Gastroesophageal sphincter (tissue), 4 donors: ENCODE measurements around the gene MAN1A2. TPM values are rescaled to one million over a fixed set of nuclear protein-coding genes. Genes with fewer than 3 reads are reported as not detected.
"Not testable (repeated sequence)": the region's sequence is repeated elsewhere in the genome, so short reads cannot be mapped to it uniquely, and the experiment has no call there.

ENCODE experiments used
- ATAC-seq: fragments of 150-250 bp; one replicate; pipeline ENCODE4 v1.9.1; 2016; ENCODE audit warnings: mild to moderate bottlenecking, moderate library complexity
- H3K27ac ChIP-seq, 4 donors: fragments of 200-600 bp; sonication (generic) in 3 of 4; 1 replicate in 3 of 4; 2 replicates in 1 of 4; pipeline ENCODE4 v1.5.1; 2016 to 2019
- H3K27me3 ChIP-seq: fragments of 200-600 bp; sonication (generic); one replicate; pipeline ENCODE4 v1.5.1; 2019
- H3K36me3 ChIP-seq, 2 donors: fragments of 200-600 bp; sonication (generic); one replicate each; pipeline ENCODE4 v1.5.1; 2019; ENCODE audit warnings: control low read depth in 1 of 2
- H3K4me1 ChIP-seq, 3 donors: fragments of 200-600 bp; sonication (generic); 1 replicate in 2 of 3; 2 replicates in 1 of 3; pipeline ENCODE4 v1.5.1; 2016 to 2019; ENCODE audit warnings: control low read depth in 2 of 3
- H3K4me3 ChIP-seq, 2 donors: fragments of 200-600 bp; sonication (generic); one replicate each; pipeline ENCODE4 v1.5.1; 2019; ENCODE audit warnings: mild to moderate bottlenecking in 1 of 2, moderate library complexity in 1 of 2
- H3K9me3 ChIP-seq, 3 donors: fragments of 200-600 bp; sonication (generic); one replicate each; pipeline ENCODE4 v1.5.1; 2017 to 2019; ENCODE audit warnings: control low read depth in 2 of 3
- EP300 ChIP-seq: sonication (generic); formaldehyde crosslinking; IDR thresholded peaks from one replicate; pipeline ENCODE4 v1.6.1; 2017; ENCODE audit warnings: antibody characterized with exemption, mild to moderate bottlenecking
- POLR2A ChIP-seq, 2 donors: fragments of 450-650 bp; IDR thresholded peaks; one replicate each; pipeline ENCODE4 v1.6.1; 2017; ENCODE audit warnings: antibody characterized with exemption in 2 of 2, mild to moderate bottlenecking in 2 of 2, moderate library complexity in 1 of 2
- POLR2AphosphoS5 ChIP-seq: sonication (generic); formaldehyde crosslinking; IDR thresholded peaks from one replicate; pipeline ENCODE4 v1.6.1; 2017; ENCODE audit warnings: antibody characterized with exemption
- whole genome bisulfite sequencing, 2 donors: methylation state at CpG; one replicate each; pipeline ENCODE4 v1.1.5; 2018; ENCODE audit warnings: low coverage in 1 of 2; 5-methylcytosine and 5-hydroxymethylcytosine counted together
- total RNA-seq, 4 donors: library from RNA; depleted of rRNA; stranded (reverse); fragments of >200 nt; gene quantifications; one replicate each; pipeline ENCODE4 v1.1.0, GENCODE V29; 2016
- TF ChIP-seq, protein P1 (sequence below), 4 experiments: fragments of 200-600 bp in 2 of 4; fragments of 450-650 bp in 2 of 4; sonication (generic) in 1 of 4; IDR thresholded peaks; one replicate each; pipeline ENCODE4 v1.5.1; 2017 to 2019; ENCODE audit warnings: antibody characterized with exemption in 4 of 4, mild to moderate bottlenecking in 2 of 4, moderate library complexity in 2 of 4

Gene MAN1A2
- total RNA-seq, 4 donors from 2014 or later, result 42.5 to 62.4 (median 52.3) TPM

DNA sequence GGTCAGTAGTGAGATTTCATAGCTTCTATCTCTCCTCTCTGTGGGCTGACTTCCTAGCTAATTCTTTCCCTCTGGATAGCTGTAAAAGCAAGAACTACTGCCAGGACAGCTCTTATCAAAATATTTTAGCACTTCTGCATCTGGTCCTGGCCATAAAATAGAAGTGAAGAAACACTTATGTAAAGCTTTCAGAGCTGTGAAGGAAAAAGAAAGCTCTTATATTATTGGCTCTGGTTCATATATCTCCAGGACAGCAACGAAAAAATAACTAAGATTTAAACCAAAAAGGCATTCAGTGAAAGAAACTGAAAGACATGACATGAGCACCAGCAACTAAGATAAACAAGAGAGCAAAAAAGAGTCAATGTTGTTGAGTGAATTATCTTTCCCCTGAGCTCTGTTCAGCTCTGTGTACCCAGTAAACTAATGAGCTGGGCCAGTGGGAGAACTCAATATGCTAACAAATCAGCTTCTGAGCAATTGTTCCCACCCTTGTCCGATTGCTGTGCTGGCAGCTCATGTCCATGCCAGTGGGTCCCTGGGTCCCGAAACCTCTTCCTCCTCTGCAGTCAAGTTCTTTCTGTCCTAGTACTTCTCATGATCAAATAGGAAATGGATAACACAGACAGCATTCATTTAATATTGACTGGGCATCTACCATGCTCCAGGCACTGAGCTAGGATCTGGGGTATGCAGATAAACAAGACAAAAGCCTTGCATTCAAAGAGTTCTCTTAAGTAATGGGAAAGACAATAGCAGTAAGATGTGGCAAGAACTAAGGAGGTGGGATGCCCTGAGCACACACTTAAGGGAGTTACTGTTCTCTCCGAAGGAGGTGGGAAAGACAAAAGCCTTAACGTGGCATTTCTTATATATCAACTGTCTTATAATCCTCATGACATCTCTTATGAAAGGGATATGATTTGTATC, 45.3 kb upstream of the MAN1A2 start:
- Histone ChIP-seq H3K36me3 (no peaks in the 10 kb centered on the region), H3K27me3 (no peaks in the 10 kb centered on the region), H3K4me3 (no peak overlapping the region), H3K9me3 (no peaks in the 10 kb centered on the region), H3K27ac (no peak overlapping the region), H3K4me1 (no peaks in the 10 kb centered on the region)
- ATAC-seq, result no peak
- WGBS, 2 donors, result 60 to 80% methylated on average over 4 of the region's 5 CpGs
- no peak for TF ChIP-seq POLR2AphosphoS5
- no peak for TF ChIP-seq EP300
- TF ChIP-seq POLR2A (IDR thresholded peaks at IDR 0.05), result no peak
- TF ChIP-seq, protein P1, sequence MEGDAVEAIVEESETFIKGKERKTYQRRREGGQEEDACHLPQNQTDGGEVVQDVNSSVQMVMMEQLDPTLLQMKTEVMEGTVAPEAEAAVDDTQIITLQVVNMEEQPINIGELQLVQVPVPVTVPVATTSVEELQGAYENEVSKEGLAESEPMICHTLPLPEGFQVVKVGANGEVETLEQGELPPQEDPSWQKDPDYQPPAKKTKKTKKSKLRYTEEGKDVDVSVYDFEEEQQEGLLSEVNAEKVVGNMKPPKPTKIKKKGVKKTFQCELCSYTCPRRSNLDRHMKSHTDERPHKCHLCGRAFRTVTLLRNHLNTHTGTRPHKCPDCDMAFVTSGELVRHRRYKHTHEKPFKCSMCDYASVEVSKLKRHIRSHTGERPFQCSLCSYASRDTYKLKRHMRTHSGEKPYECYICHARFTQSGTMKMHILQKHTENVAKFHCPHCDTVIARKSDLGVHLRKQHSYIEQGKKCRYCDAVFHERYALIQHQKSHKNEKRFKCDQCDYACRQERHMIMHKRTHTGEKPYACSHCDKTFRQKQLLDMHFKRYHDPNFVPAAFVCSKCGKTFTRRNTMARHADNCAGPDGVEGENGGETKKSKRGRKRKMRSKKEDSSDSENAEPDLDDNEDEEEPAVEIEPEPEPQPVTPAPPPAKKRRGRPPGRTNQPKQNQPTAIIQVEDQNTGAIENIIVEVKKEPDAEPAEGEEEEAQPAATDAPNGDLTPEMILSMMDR (IDR thresholded peaks at IDR 0.05), result no peak

DNA sequence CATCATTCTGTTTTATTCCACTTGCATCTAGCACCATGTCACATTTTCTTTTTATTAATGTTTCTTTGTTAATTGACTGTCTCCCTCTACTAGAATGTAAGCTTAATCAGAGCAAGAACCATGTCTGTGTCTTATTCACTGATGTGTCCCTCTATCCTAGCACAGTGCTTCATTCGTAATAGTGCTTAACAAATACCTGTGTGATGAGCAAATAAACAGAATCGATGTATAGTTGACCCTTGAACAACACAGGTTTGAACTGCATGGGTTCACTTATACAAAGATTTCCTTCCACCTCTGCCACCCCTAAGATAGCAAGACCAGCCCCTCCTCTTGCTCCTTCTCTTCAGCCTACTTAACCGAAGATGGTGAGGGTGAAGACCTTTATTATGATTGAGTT, 42.9 kb upstream of the MAN1A2 start:
- no peak overlapping the region for H3K27ac ChIP-seq
- H3K36me3 ChIP-seq, result no peaks in the 10 kb centered on the region
- H3K4me1 ChIP-seq, result no peaks in the 10 kb centered on the region
- ATAC-seq, result no peak
- H3K4me3 ChIP-seq, result no peak overlapping the region
- no peak for TF ChIP-seq EP300
- TF ChIP-seq POLR2A (IDR thresholded peaks at IDR 0.05), result no peak
- TF ChIP-seq, protein P1 (IDR thresholded peaks at IDR 0.05), result no peak
- TF ChIP-seq POLR2AphosphoS5, result no peak
- WGBS, 2 donors, result 40 to 65% methylated on average over 2 to 3 of the region's 3 CpGs
- no peaks in the 10 kb centered on the region for H3K27me3 ChIP-seq
- H3K9me3 ChIP-seq, result no peaks in the 10 kb centered on the region

GRCh38 chr1:117326035-117326434, 41.2 kb upstream of the MAN1A2 start:
- WGBS, 2 donors, result 95% methylated on average over 6 of the region's 6 CpGs; no CpG with 5 or more reads in 1 of the 2 donors
- H3K4me1 ChIP-seq, H3K9me3 ChIP-seq, H3K4me3 ChIP-seq, ATAC-seq, H3K27ac ChIP-seq, H3K27me3 ChIP-seq, H3K36me3 ChIP-seq: not testable (repeated sequence)

DNA sequence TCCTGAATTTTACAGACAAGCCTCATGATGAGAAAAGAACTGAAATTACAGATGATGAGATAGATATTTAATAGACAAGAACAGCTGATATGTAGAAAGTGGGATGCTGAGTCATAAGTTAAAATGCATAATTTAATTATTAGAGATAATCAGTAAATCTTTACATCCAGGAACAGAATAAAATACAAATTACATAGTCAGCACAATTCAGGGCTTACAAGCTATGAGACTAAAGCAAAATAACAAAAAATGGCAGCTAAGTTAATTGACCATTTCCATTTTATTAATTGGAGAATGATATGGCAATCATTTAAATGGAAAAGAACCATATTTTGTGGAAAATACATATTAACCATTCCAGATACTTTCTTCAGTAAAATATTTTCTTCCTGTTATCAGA, 40.2 kb upstream of the MAN1A2 start:
- Histone ChIP-seq H3K27ac (no peak overlapping the region), H3K9me3 (no peaks in the 10 kb centered on the region), H3K4me3 (no peak overlapping the region), H3K27me3 (no peaks in the 10 kb centered on the region), H3K36me3 (no peaks in the 10 kb centered on the region), H3K4me1 (no peaks in the 10 kb centered on the region)
- no peak for TF ChIP-seq POLR2A (IDR thresholded peaks at IDR 0.05)
- TF ChIP-seq POLR2AphosphoS5, result no peak
- TF ChIP-seq EP300, result no peak
- TF ChIP-seq, protein P1 (IDR thresholded peaks at IDR 0.05), result no peak
- no peak for ATAC-seq

DNA sequence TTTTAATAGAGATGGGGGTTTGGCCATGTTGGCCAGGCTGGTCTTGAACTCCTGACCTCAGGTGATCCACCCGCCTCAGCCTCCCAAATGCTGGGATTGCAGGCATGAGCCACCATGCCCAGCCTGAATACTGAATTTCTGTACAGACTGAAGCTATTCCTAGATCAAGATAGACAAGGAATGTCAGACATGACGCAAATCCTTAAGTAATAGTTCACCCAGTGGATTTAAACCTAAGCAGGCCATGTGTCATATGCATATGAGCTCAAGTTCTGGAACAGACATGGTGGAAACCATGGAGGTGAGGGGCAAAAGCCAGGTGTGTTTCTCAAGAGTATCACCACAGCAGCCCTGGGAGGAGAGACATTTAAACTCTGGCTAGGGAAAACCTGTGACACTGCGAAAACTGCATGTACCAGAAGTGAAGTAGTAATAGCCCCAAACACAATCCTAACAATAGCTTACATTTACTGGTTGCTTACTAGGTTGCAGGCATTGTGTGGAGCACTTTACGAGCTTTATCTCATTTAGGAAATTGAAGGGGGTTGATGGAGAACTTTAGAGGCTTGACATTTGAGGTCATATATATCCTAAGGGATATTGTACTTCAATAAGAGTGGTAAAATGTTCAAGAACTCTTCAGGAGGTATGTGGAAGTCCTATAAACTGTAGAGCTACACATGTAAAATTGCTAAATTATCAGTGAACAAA, 31.7 kb upstream of the MAN1A2 start:
- TF ChIP-seq POLR2A (IDR thresholded peaks at IDR 0.05) (no peak), POLR2AphosphoS5 (no peak), EP300 (no peak)
- TF ChIP-seq, protein P1 (IDR thresholded peaks at IDR 0.05), result no peak
- H3K4me3 ChIP-seq, result no peak overlapping the region
- no peaks in the 10 kb centered on the region for H3K27me3 ChIP-seq
- H3K9me3 ChIP-seq, result no peaks in the 10 kb centered on the region
- H3K4me1 ChIP-seq, result no peaks in the 10 kb centered on the region
- WGBS, 2 donors, result 75 to 91% methylated on average over 2 to 4 of the region's 4 CpGs
- H3K27ac ChIP-seq, result no peak overlapping the region
- H3K36me3 ChIP-seq, result no peaks in the 10 kb centered on the region
- no peak for ATAC-seq
